NB4 (cell line): ENCODE data around the gene INTS11.

Experiments used
- DNase-seq: peaks from one replicate; pipeline ENCODE4 v3.0.0; 2010; ENCODE audit warnings: low read depth
- H3K4me3 ChIP-seq: one replicate; pipeline ENCODE4 v1.5.1; 2011; ENCODE audit warnings: mild to moderate bottlenecking, low read depth, low read length, moderate library complexity
- CTCF ChIP-seq: IDR thresholded peaks from one replicate; pipeline ENCODE4 v1.5.1; 2012; ENCODE audit warnings: low read depth, low read length
- MAX ChIP-seq: IDR thresholded peaks from 2 replicates; pipeline ENCODE4 v1.6.1; 2011; ENCODE audit warnings: low read depth, low read length
- MYC ChIP-seq: IDR thresholded peaks from 2 replicates; pipeline ENCODE4 v1.6.1; 2011; ENCODE audit warnings: low read depth, low read length
- POLR2A ChIP-seq: IDR thresholded peaks from 2 replicates; pipeline ENCODE4 v1.6.1; 2011; ENCODE audit warnings: mild to moderate bottlenecking; ENCODE audit not compliant: insufficient read length; ENCODE audit errors: extremely low read depth

The INTS11 gene

GRCh38 chr1:1354271-1355247 is 30.1 kb upstream of the INTS11 start:
- DNase-seq, result no peak
- H3K4me3 ChIP-seq, result no peak overlapping the region
- TF ChIP-seq MYC (no peak), CTCF (no peak), POLR2A (no peak), MAX (no peak)

GRCh38 chr1:1353389-1354151 is 29.1 kb upstream of the INTS11 start:
- no peak overlapping the region for H3K4me3 ChIP-seq
- DNase-seq, result no peak

GRCh38 chr1:1352786-1353388 is 28.4 kb upstream of the INTS11 start:
- TF ChIP-seq CTCF, result no peak
- no peak for TF ChIP-seq POLR2A
- no peak for TF ChIP-seq MYC
- TF ChIP-seq MAX, result no peak
- no peak overlapping the region for H3K4me3 ChIP-seq
- no peak for DNase-seq

More at GRCh38 chr1:1353389-1354151, 29.1 kb upstream of the INTS11 start:
- TF ChIP-seq CTCF (no peak), MAX (no peak), MYC (no peak), POLR2A (no peak)

GRCh38 chr1:1351511-1352427 is 27.3 kb upstream of the INTS11 start:
- DNase-seq, result no peak
- H3K4me3 ChIP-seq, result no peak overlapping the region
- TF ChIP-seq MAX (no peak), CTCF (no peak), POLR2A (no peak), MYC (no peak)

GRCh38 chr1:1349256-1350012 is 25.0 kb upstream of the INTS11 start, which contains the start of gene DVL1:
Gene DVL1 (minus strand): TSS chr1:1349418. CDS start chr1:1349065, 353 bp downstream.
- peak; percentile 81 for DNase-seq
- TF ChIP-seq MAX (no peak), POLR2A (peak; percentile 65), MYC (0 out of 2 replicates have a peak, but pooled peaks have one; percentile 3), CTCF (peak; percentile 41)
- peak within 1 kb of the TSS; percentile 67 for H3K4me3 ChIP-seq
